Mammary epithelial cell (primary cell): Measurements from ENCODE around the gene INO80.

Experiments
- EZH2 ChIP-seq: IDR thresholded peaks from 2 replicates; pipeline ENCODE4 v1.6.1; 2012; ENCODE audit warnings: low read length, inconsistent platforms, borderline replicate concordance
- TF ChIP-seq, protein P1 (sequence below), 2 donors: IDR thresholded peaks in 1 of 2; conservative IDR thresholded peaks in 1 of 2; 2 replicates each; pipeline ENCODE4 v1.5.1; 2011 to 2012; ENCODE audit warnings: inconsistent platforms in 2 of 2, low read length in 2 of 2, mild to moderate bottlenecking in 2 of 2, control low read depth in 1 of 2, low read depth in 1 of 2; ENCODE audit not compliant: insufficient read depth in 1 of 2; ENCODE audit errors: extremely low read depth in 1 of 2

GRCh38 chr15:40942878-40943277 lies 173.2 kb downstream of the INO80 start:
- TF ChIP-seq, protein P1, sequence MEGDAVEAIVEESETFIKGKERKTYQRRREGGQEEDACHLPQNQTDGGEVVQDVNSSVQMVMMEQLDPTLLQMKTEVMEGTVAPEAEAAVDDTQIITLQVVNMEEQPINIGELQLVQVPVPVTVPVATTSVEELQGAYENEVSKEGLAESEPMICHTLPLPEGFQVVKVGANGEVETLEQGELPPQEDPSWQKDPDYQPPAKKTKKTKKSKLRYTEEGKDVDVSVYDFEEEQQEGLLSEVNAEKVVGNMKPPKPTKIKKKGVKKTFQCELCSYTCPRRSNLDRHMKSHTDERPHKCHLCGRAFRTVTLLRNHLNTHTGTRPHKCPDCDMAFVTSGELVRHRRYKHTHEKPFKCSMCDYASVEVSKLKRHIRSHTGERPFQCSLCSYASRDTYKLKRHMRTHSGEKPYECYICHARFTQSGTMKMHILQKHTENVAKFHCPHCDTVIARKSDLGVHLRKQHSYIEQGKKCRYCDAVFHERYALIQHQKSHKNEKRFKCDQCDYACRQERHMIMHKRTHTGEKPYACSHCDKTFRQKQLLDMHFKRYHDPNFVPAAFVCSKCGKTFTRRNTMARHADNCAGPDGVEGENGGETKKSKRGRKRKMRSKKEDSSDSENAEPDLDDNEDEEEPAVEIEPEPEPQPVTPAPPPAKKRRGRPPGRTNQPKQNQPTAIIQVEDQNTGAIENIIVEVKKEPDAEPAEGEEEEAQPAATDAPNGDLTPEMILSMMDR (conservative IDR thresholded peaks at IDR 0.05 in 1 of 2, IDR thresholded peaks at IDR 0.05 in 1 of 2; ENCODE audit: extremely low read depth in 1 of 2, insufficient read depth in 1 of 2, low read depth in 1 of 2, low read length in 2 of 2): no peak
- no peak for TF ChIP-seq EZH2
